Breast epithelium (tissue), 4 donors: ENCODE results near the gene TGIF1. TPM values are rescaled to one million over a fixed set of nuclear protein-coding genes. Genes with fewer than 3 reads are reported as not detected.

Source experiments
- DNase-seq, 2 donors: peaks; one replicate each; pipeline ENCODE4 v3.0.0-alpha.2; 2019; ENCODE audit warnings: low spot score in 2 of 2
- H3K27ac ChIP-seq, 2 donors: fragments of 200-600 bp; sonication (generic) in 1 of 2; one replicate each; pipeline ENCODE4 v1.5.1; 2016 to 2019; ENCODE audit warnings: mild to moderate bottlenecking in 1 of 2
- H3K27me3 ChIP-seq, 2 donors: fragments of 200-600 bp; sonication (generic) in 1 of 2; one replicate each; pipeline versions ENCODE4 v1.5.1 to v1.6.0; 2017 to 2019; ENCODE audit warnings: control low read depth in 1 of 2, mild to moderate bottlenecking in 1 of 2
- H3K36me3 ChIP-seq: fragments of 200-600 bp; one replicate; pipeline ENCODE4 v1.5.1; 2019
- H3K4me1 ChIP-seq, 2 donors: fragments of 200-600 bp; sonication (generic); one replicate each; pipeline ENCODE4 v1.5.1; 2016 to 2019; ENCODE audit warnings: control low read depth in 1 of 2
- H3K4me3 ChIP-seq, 3 donors: fragments of 200-600 bp; sonication (generic); 1 replicate in 2 of 3; 2 replicates in 1 of 3; pipeline ENCODE4 v1.5.1; 2016 to 2019; ENCODE audit warnings: mild to moderate bottlenecking in 3 of 3, moderate library complexity in 2 of 3
- H3K9me3 ChIP-seq, 2 donors: fragments of 200-600 bp; sonication (generic) in 1 of 2; one replicate each; pipeline ENCODE4 v1.5.1; 2016 to 2019; ENCODE audit warnings: control low read depth in 1 of 2
- POLR2A ChIP-seq: fragments of 450-650 bp; IDR thresholded peaks from one replicate; pipeline ENCODE4 v1.6.1; 2016; ENCODE audit warnings: antibody characterized with exemption, mild to moderate bottlenecking, moderate library complexity
- POLR2AphosphoS5 ChIP-seq, 3 donors: sonication (generic); formaldehyde crosslinking; IDR thresholded peaks; one replicate each; pipeline ENCODE4 v1.6.1; 2017; ENCODE audit warnings: antibody characterized with exemption in 3 of 3
- intact Hi-C: fragments of 100-400 bp; cut with DNase I; formaldehyde crosslinking; loops from one replicate; pipeline ENCODE4 v1.15.1; 2023; ENCODE audit warnings: low total_unique reads
- total RNA-seq, 3 donors: library from RNA; depleted of rRNA; stranded (reverse); fragments of >200 nt; gene quantifications; one replicate each; pipeline ENCODE4 v1.1.0, GENCODE V29; 2016
- TF ChIP-seq, protein P1 (sequence below), 3 donors: fragments of 450-650 bp; IDR thresholded peaks; one replicate each; pipeline ENCODE4 v1.5.1; 2016 to 2017; ENCODE audit warnings: antibody characterized with exemption in 3 of 3, mild to moderate bottlenecking in 3 of 3, moderate library complexity in 3 of 3

Gene TGIF1
- total RNA-seq, 3 donors from 2014 or later: 67.7 to 161 (median 108) TPM

DNA sequence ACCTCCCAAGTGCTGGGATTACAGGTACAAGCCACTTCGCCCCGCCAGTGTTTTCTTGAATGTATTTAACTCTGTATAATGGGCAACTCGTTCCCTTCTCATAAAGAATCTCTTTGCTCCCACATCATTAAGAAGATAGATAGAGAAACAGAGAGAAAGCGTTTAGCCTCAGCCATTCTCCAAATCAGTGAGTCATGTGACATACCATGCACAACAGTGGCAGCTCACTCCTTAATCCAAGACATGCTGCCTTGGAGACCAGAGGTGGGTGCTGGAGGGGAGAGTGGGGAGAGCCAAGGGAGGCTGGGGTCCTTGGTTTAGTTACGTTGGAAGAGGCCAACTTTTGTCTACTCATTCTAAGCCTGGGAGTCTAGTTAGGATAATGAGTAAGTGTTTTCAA, 54.7 kb downstream of the TGIF1 start:
- no peak for DNase-seq
- no peaks in the 10 kb centered on the region for H3K9me3 ChIP-seq
- intact Hi-C loops: no loop called here

DNA sequence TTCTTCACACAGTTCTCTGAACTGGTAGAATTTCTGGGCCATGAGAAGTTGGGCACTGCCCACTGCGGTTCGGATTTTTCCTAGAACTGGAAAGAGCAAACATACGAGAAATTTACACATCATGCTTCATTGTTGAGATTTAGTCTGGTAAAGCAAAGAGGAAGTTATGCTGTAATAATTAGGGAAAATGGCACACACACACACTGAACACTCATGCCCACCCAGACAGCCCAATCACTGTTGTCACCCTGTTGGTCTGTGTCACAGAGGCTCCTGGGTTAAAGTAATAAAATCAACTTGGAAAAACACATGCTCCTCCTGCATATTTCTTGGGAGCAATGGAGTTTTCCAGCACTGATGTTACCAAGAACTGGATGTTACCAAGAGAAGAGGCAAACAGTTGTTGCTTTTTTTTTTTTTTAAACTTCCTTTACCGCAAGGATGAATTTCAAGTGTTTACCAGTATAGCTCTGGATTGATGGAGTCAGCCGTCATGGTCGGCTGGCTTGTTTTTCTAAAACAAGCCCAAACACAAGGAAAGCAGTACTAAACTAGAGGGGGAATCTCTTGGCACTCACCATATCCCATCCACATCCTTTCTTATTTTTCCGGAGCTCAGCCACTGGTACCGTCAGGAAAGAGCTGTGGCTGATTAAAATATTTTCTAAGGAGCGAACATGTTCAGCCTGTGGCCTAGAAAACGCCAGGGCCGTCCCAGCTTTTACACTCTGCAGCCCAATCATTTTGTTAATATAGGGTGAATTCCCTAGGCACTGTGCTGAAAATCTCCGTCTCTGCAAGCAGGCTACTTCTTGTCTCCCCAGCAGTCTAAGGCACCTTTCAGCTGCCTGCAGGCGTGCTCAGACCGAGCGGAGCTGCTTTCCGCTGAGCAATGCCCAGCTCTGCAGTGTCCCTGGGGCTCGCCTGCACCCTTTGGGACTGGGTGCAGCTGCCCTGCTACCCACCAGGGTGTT, 58.9 kb downstream of the TGIF1 start:
- TF ChIP-seq POLR2A: no peak
- TF ChIP-seq, protein P1, sequence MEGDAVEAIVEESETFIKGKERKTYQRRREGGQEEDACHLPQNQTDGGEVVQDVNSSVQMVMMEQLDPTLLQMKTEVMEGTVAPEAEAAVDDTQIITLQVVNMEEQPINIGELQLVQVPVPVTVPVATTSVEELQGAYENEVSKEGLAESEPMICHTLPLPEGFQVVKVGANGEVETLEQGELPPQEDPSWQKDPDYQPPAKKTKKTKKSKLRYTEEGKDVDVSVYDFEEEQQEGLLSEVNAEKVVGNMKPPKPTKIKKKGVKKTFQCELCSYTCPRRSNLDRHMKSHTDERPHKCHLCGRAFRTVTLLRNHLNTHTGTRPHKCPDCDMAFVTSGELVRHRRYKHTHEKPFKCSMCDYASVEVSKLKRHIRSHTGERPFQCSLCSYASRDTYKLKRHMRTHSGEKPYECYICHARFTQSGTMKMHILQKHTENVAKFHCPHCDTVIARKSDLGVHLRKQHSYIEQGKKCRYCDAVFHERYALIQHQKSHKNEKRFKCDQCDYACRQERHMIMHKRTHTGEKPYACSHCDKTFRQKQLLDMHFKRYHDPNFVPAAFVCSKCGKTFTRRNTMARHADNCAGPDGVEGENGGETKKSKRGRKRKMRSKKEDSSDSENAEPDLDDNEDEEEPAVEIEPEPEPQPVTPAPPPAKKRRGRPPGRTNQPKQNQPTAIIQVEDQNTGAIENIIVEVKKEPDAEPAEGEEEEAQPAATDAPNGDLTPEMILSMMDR (IDR thresholded peaks at IDR 0.05): no peak
- TF ChIP-seq POLR2AphosphoS5 (IDR thresholded peaks at IDR 0.05): no peak
- H3K27me3 ChIP-seq: no peaks in the 10 kb centered on the region
- no peak for DNase-seq
- H3K27ac ChIP-seq: no peak overlapping the region
- no peaks in the 10 kb centered on the region for H3K36me3 ChIP-seq
- H3K4me1 ChIP-seq: no peaks in the 10 kb centered on the region
- H3K4me3 ChIP-seq: no peak overlapping the region
- intact Hi-C loops: no loop called here
- no peaks in the 10 kb centered on the region for H3K9me3 ChIP-seq

More for the DNA sequence above, 54.7 kb downstream of the TGIF1 start:
- Histone ChIP-seq H3K27ac (no peak overlapping the region), H3K4me3 (no peak overlapping the region), H3K27me3 (no peaks in the 10 kb centered on the region), H3K4me1 (no peaks in the 10 kb centered on the region), H3K36me3 (no peaks in the 10 kb centered on the region)
- TF ChIP-seq POLR2AphosphoS5 (IDR thresholded peaks at IDR 0.05) (no peak), POLR2A (no peak)
- TF ChIP-seq, protein P1 (IDR thresholded peaks at IDR 0.05): no peak

Other genes starting within 250 kb of the TGIF1 start
- 1 to 10 TPM; 3.1 to 6.9 (median 5.9) TPM for gene MYOM1, start 230.2 kb upstream of the TGIF1 start, total RNA-seq
- 100 to 1,000 TPM; 403 to 495 (median 444) TPM for gene MYL12A, start 202.4 kb upstream of the TGIF1 start, total RNA-seq
- 100 to 1,000 TPM; 305 to 371 (median 335) TPM for gene MYL12B, start 188.0 kb upstream of the TGIF1 start, total RNA-seq